AG09319 (cell line): Measurements from ENCODE around the gene CDC25C.

Experiments used
- DNase-seq: peaks from one replicate; pipeline ENCODE4 v3.0.0-alpha.2; 2010; ENCODE audit warnings: low read depth; ENCODE audit errors: extremely low read depth
- TF ChIP-seq, protein P1 (sequence below): IDR thresholded peaks from 2 replicates; pipeline ENCODE4 v1.5.1; 2011; ENCODE audit warnings: low read depth, mild to moderate bottlenecking, inconsistent platforms, low read length, moderate library complexity

Gene CDC25C

DNA sequence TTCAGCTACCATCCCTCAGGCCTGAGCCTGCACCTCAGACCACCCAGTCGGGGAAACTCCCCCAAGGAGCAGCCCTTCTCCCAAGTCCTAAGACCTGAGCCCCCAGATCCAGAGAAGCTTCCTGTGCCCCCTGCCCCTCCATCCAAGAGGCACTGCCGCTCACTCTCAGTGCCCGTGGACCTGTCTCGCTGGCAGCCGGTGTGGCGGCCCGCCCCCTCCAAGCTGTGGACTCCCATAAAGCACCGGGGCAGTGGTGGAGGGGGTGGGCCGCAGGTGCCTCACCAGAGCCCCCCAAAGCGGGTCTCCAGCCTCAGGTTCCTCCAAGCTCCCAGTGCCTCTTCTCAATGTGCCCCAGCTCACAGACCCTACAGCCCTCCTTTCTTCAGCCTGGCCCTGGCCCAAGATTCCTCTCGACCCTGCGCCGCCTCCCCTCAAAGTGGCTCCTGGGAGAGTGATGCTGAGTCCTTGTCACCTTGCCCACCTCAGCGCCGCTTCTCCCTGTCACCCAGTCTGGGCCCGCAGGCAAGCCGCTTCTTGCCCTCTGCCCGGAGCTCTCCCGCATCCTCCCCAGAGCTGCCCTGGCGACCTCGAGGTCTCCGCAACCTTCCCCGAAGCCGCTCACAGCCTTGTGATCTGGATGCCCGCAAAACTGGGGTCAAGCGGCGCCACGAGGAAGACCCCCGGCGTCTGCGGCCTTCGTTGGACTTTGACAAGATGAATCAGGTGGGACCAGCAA lies 13.5 kb upstream of the CDC25C start:
- TF ChIP-seq, protein P1, sequence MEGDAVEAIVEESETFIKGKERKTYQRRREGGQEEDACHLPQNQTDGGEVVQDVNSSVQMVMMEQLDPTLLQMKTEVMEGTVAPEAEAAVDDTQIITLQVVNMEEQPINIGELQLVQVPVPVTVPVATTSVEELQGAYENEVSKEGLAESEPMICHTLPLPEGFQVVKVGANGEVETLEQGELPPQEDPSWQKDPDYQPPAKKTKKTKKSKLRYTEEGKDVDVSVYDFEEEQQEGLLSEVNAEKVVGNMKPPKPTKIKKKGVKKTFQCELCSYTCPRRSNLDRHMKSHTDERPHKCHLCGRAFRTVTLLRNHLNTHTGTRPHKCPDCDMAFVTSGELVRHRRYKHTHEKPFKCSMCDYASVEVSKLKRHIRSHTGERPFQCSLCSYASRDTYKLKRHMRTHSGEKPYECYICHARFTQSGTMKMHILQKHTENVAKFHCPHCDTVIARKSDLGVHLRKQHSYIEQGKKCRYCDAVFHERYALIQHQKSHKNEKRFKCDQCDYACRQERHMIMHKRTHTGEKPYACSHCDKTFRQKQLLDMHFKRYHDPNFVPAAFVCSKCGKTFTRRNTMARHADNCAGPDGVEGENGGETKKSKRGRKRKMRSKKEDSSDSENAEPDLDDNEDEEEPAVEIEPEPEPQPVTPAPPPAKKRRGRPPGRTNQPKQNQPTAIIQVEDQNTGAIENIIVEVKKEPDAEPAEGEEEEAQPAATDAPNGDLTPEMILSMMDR: no peak
- DNase-seq: no peak

DNA sequence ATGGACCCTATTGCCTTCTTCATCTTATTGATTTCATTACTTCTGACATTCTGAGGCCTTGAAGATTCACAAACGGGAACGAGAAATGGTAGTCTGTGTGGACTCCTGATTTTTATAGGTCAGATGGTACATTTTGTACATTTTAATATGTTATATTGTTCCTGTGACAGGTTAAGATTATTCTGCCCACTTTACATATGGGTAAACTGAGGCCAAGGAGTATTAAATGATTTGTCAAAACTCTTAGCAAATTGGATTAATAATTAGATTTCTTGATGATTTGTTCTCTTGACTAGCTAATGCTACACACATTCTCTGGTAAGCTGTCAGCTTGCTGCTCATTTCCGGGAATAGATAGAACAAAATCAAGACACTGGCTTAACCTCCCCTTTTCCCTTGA lies 8.4 kb upstream of the CDC25C start:
- no peak for DNase-seq
- TF ChIP-seq, protein P1: no peak

DNA sequence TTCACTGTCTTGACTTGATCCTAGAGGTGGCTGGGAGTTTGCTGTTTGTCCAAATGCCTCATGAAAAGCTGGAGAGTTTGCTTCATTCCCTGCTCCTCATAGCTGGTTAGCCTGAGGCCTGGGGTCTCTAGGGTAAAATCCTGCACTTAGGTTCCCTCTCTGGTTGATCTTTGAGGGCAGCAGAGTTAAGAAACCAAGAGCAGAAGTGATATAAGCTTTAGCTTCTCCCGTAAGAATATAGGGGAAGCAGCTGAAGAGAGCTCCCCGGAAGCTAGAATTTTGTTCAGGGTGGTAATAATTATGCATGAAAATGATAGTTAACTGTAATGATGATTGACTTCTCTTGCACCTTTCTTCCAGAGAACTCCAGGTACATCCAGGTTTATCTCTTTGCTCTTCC lies 7.9 kb upstream of the CDC25C start:
- no peak for DNase-seq

DNA sequence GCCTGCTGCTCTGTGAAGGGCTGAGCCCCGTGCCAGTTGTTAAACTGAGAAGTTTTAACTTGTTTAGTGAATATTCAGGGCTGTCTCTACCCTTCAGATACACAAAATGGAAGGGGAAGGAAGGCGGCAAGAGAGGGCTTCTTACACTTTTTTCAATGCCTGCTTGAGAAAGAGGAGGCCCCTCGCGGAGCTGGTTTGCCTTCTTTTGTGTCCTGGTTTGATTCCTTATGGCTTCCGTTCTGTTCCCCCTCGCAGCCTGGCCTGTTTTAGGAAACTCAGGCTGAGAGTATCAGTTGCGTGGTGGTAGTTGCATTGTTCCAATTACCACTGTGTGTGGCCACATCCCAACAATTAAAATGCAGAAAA lies 7.5 kb upstream of the CDC25C start:
- DNase-seq: no peak
- TF ChIP-seq, protein P1: no peak

More for the DNA sequence above, 7.9 kb upstream of the CDC25C start:
- TF ChIP-seq, protein P1: no peak

DNA sequence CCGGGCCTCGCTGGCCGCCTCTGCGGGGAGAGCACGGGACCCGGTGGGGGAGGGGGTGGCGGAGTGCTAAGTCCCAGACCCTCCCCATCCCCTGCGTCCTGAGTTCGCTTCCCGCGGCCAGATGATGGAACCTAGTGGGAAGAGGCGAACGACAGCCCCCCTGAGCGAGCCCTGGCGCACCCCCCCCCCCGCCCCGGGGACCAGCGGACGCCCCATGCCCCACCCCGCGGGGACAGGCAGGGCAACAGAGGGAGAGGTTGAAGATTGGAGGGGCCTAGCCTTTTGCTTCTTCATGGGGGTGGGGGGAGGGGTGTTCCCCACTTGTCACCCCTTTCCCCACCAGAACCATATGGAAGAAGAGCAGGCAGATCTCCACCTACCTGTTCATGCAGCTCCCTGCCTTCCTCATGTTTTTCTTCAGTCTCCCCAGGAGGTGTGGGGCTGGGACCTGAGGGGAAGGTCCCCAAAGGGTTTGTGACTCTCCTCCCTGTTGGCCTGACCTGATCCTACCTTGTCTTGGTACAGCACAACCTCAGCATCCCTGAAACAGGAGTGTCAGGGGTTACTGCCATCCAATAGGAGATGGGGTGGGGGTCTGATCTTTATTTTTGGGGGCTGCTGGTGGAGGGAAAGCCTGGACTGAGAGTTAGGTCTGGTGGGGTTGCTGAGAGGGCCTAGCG lies 6.9 kb upstream of the CDC25C start:
- TF ChIP-seq, protein P1: no peak
- no peak for DNase-seq

DNA sequence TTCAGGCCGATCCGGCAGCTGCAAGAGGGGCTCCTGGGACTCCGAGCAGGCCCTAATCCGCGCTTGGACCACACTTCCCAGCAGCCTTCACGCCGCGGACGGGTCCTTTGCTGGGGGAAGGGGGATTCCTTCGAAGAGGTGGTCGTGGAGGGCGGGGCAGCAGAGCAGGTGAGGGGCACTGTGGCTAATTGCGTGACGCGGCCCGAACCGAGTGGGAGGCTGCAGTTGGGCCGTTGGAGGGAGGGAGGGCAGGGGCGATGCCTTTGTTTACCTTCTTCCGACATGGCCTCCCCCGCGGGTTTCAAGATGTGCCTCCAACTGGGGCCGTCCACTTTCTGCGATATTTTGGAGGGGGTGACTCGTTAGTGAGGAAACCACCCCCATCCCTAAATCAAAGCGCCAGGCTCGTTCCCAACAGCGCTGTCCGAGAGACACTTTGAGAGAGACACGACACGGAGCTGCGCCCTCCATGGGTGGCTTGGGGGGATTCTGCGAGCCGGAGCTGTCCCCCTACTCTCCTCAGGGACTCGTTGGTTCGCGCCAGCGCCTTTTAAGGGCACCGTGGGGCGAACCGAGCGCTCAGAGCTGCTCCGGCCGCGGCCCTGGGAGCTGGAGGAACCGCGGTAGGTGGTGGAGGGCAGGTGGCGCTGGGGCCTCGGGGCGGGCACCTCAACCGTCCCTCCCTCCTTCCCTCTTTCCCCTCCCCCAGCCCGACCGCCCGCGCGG lies 6.2 kb upstream of the CDC25C start, which contains the start of gene FAM53C:
FAM53C (plus strand) TSS at position 582 of the 726 bp plus-strand sequence. CDS start 3,070 bp downstream, outside the sequence.
- DNase-seq: peak; percentile 77
- TF ChIP-seq, protein P1: no peak
